Gastroesophageal sphincter (tissue), 3 donors: ENCODE measurements around the gene IRF5.

Experiments used
- EP300 ChIP-seq: sonication (generic); formaldehyde crosslinking; IDR thresholded peaks from one replicate; pipeline ENCODE4 v1.6.1; 2017; ENCODE audit warnings: antibody characterized with exemption, mild to moderate bottlenecking
- POLR2A ChIP-seq, 2 donors: fragments of 450-650 bp; IDR thresholded peaks; one replicate each; pipeline ENCODE4 v1.6.1; 2017; ENCODE audit warnings: antibody characterized with exemption in 2 of 2, mild to moderate bottlenecking in 2 of 2, moderate library complexity in 1 of 2
- TF ChIP-seq, protein P1 (sequence below), 4 experiments: fragments of 200-600 bp in 2 of 4; fragments of 450-650 bp in 2 of 4; sonication (generic) in 1 of 4; IDR thresholded peaks; one replicate each; pipeline ENCODE4 v1.5.1; 2017 to 2019; ENCODE audit warnings: antibody characterized with exemption in 4 of 4, mild to moderate bottlenecking in 2 of 4, moderate library complexity in 2 of 4

DNA sequence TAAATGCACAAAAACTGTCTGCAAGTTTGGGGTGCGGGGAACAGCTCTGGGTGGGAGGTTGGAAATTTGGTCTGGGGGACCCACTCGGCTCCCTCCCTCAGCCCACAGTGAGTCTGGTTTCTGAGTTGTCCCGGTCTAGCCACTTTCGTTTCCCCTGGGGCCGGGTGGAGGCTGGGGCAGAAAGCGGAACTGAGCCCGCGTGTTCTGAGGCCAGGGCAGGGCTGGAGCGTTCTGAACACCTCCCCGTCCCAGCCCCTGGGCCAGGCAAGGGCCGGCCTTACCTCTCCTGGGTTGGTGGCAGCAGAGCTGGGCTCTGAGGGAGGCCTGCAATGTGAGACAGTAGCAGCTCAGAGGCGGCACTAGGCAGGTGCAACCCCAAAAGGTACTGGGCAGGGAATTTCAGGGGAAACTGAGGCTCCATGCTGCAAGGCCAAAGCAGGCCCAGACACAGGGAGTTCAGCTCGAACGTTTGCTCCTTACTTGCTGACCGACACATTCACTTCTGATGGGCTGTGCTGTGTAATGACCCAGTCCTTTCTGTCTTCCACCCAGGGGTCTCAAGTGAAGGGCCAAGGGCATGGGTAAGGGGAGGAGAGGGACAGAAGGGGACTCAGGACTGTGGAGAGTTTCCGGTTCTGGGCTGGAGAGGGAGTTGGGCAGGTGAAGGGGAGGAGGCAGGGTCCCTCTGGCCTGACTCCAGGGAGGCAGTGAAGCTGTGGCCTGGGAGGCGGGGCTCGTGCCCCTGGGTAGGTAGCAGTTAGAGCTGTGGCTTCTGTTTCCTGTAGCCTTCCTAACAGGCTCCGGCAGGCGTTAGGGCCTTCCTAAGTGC is 3.0 kb downstream of the IRF5 start:
- TF ChIP-seq, protein P1, sequence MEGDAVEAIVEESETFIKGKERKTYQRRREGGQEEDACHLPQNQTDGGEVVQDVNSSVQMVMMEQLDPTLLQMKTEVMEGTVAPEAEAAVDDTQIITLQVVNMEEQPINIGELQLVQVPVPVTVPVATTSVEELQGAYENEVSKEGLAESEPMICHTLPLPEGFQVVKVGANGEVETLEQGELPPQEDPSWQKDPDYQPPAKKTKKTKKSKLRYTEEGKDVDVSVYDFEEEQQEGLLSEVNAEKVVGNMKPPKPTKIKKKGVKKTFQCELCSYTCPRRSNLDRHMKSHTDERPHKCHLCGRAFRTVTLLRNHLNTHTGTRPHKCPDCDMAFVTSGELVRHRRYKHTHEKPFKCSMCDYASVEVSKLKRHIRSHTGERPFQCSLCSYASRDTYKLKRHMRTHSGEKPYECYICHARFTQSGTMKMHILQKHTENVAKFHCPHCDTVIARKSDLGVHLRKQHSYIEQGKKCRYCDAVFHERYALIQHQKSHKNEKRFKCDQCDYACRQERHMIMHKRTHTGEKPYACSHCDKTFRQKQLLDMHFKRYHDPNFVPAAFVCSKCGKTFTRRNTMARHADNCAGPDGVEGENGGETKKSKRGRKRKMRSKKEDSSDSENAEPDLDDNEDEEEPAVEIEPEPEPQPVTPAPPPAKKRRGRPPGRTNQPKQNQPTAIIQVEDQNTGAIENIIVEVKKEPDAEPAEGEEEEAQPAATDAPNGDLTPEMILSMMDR (IDR thresholded peaks at IDR 0.05), result no peak
- TF ChIP-seq POLR2A (IDR thresholded peaks at IDR 0.05) (no peak), EP300 (no peak)
